HG02623 (cell line): ENCODE results near the gene CSF2.

Experiments used
- ATAC-seq: cut with Tn5 transposase; IDR thresholded peaks from one replicate; pipeline ENCODE4 v1.9.1; 2021; ENCODE audit warnings: moderate library complexity; ENCODE audit not compliant: unreplicated experiment

Gene CSF2

GRCh38 chr5:132067941-132068808, 5.4 kb upstream of the CSF2 start:
- ATAC-seq, result no peak

GRCh38 chr5:132069561-132069960, 4.0 kb upstream of the CSF2 start:
- ATAC-seq, result no peak

DNA sequence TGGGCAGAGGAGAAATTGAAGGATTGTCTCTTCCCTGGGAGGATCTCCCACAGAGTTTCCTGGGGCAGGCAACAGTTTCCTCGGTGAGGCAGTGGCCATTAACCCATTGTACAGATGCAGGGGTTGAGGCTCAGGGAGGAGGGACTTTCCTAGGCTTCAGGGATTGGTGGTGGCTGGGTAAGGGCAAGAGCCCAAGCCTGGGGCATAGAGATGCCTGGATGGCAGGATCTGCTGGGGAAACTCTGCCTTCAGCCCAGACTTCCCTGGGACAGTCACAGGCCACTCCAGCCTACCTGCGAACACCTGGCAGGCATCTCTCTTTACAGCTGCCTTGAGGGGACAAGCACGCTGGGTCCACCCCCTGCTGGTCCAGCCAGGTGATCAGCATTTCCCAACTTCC, 3.6 kb upstream of the CSF2 start:
- no peak for ATAC-seq

GRCh38 chr5:132070460-132071337, 2.9 kb upstream of the CSF2 start:
- ATAC-seq, result no peak

- ATAC-seq, result no peak
Observed at GRCh38 chr5:132071338-132071707, 2.3 kb upstream of the CSF2 start.

- ATAC-seq, result no peak
Observed at GRCh38 chr5:132072070-132072469, 1.5 kb upstream of the CSF2 start.

DNA sequence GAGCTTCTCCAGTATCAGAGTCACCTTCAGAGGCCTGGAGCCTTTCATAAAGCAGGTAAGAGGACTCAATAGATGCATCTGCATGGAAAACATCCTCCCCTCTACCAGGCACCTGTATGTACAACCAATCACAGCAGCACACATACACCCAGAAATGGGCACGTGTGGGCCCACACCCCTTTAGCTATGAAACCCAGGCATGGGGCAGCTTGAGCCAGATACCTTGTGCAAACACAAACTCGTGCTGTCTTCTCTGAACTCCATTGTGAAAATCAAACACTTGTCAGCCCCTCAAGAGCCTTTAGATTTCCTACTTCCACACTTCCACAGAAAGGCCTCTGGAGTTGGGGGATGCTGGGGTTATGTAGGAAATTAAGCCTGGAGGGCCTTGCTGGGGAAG, 1.1 kb upstream of the CSF2 start:
- no peak for ATAC-seq

DNA sequence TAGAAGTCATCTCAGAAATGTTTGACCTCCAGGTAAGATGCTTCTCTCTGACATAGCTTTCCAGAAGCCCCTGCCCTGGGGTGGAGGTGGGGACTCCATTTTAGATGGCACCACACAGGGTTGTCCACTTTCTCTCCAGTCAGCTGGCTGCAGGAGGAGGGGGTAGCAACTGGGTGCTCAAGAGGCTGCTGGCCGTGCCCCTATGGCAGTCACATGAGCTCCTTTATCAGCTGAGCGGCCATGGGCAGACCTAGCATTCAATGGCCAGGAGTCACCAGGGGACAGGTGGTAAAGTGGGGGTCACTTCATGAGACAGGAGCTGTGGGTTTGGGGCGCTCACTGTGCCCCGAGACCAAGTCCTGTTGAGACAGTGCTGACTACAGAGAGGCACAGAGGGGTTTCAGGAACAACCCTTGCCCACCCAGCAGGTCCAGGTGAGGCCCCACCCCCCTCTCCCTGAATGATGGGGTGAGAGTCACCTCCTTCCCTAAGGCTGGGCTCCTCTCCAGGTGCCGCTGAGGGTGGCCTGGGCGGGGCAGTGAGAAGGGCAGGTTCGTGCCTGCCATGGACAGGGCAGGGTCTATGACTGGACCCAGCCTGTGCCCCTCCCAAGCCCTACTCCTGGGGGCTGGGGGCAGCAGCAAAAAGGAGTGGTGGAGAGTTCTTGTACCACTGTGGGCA, 642 bp downstream of the CSF2 start:
- no peak for ATAC-seq

- no peak for ATAC-seq
Observed at GRCh38 chr5:132074772-132075718, 1.5 kb downstream of the CSF2 start.

DNA sequence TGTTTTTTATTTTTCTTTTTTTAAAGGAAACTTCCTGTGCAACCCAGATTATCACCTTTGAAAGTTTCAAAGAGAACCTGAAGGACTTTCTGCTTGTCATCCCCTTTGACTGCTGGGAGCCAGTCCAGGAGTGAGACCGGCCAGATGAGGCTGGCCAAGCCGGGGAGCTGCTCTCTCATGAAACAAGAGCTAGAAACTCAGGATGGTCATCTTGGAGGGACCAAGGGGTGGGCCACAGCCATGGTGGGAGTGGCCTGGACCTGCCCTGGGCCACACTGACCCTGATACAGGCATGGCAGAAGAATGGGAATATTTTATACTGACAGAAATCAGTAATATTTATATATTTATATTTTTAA, 2.1 kb downstream of the CSF2 start:
- ATAC-seq, result no peak

DNA sequence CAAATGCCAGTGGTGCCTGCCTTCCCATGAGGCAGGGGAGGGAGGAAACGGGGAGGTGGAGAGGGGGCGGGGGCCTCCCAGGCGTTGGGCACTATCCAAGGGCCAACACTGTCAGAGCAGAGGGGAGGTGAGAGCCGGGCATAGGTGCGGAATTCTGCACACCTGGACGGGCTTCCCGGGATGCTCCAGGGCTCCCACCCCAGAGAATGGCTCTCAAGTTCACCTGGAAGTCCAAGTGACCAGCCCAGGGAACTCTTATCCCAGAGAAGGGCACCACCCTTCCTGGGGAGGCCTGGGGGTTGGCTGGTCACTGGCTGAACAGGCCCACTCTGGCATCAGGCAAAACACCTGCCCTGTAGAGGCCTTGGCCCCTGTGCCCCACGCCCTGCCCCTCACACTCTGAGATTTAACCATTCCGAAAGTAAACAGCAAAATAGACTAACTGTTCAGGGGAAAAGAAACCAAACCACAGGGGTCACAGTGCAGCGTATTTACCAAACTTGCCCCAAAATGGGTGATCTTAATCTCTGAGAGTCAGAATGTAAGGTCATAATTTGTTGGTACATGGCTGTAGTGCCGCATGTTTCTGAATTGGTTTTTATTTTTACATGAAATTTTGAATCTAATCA, 2.7 kb downstream of the CSF2 start:
- no peak for ATAC-seq

DNA sequence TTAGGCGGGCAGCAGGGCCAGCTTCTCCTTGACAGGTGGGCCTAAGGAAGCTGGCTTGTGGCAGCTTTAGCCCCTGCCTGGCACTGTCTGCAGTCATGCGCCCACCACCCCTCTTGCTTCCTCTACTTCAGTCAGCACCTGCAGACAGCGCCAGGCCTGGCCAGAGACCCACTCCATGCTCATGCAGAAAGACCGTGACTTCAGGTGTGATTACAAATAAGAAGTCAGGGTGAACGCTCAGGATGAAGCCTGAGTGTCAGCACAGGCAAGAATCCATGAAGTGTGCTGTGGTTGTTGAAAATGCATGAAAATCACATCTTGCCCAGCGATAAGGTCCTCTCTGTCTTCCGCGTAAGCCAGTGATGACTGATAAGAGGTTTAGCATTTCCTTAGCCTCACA, 3.4 kb downstream of the CSF2 start:
- no peak for ATAC-seq

GRCh38 chr5:132079081-132079480, 5.5 kb downstream of the CSF2 start:
- no peak for ATAC-seq

- no peak for ATAC-seq
Observed at GRCh38 chr5:132079619-132080018, 6.0 kb downstream of the CSF2 start.

GRCh38 chr5:132080595-132080994, 7.0 kb downstream of the CSF2 start:
- no peak for ATAC-seq

- no peak for ATAC-seq
Observed at GRCh38 chr5:132081458-132081857, 7.9 kb downstream of the CSF2 start.

DNA sequence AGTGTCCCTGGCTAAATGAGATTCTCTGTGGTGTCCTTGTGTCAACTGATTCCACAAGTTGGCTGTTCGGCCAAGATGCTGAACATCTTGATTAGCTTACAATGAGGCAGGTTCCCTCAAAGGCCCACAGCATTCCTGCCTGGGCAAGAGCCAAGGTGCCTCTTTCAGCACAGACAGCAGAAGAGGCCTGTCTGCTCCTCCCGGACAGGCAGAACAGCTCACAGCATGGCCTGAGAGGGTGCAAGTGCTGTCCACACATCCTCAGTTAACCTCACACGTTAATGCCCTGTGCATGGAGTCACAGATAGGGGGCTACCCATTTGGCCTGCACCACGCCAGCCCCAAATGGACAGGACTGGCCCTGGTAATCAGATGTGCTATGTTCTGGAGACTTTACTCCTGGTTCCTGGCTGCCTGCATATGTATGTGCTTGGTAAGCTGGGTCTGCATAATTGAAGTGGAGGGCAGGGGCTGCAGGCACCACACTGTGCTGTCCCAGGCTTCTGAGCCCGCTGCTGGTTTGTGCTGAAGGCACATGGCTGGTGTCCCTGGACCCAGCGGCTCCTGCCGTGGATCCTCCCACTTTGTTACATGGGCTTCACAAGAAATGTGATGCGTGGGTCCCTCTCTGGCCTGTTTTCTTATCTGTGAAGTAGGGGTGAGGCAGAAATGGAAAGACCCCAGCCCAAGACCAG, 8.9 kb downstream of the CSF2 start:
- no peak for ATAC-seq

DNA sequence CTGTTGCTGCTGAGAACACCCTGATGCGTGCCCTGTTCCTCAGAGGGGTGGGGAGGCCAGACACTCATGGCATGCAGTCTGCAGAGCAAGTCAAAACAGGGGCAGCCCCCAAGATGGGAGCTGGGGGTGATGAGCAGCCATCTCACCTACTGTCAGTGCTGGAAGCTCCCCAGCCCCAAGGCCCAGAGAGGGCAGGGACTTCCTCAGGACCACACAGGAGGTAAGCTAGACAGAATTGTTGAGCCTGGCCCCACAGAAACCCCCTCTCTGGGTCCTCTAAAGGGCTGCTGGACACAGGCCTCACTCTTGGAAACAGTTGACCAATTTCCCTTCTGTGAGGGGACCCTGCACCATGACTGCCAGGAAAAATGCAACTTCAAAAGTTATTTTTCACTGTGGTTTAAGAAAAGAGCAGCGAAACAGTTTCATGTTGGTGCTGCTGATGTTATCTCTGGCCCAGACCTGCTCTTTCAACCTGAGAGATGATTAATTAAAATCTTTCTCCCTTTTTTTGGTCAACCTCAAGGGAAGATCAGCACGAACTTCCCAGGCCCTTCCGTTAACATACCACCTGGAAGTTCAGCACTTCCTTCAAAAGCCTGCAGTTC, 9.6 kb downstream of the CSF2 start:
- no peak for ATAC-seq

DNA sequence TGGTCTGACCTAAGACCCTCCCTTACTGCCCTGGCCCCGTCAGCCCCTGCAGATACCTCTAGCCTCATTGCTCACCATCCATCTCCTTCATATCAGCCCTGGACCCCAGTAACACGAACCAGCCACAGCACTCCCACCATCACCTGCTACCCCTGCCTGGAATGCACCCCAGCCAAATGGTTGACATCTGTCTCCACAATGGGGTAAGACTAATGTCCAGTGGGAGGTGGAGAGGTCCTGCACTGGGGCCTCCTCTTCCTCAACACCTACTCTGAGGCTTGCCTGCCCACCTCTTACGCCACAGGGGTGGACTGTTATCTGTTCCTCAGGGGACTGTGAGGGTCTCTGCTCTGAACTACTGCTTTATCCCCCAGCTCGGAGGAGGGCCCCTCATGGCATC, 12.1 kb downstream of the CSF2 start:
- no peak for ATAC-seq
